Measurements from ENCODE around the gene KIRREL1.

KIRREL1 gene

DNA sequence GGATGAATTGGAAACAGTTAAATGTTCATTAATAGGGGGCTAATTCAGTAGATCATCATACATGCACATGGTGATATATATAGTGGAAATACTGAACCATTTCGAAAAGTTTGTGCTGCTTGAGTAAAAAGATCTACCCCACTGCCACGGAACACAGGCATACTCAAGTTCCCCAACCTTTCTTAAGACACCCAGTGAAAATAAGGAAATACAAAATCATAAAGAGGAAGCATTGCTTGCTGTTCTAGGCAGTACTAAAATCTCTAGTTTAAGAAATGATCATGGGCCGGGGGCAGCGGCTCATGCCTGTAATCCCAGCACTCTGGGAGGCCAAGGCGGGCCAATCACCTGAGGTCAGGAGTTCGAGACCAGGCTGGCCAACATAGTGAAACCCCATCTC lies 37.6 kb upstream of the KIRREL1 start:
- Histone ChIP-seq H3K9ac (ENCODE audit: low read depth, low read length) (no peak overlapping the region), H3K4me2 (ENCODE audit: insufficient read depth, low read length) (no peak overlapping the region), H2AFZ (ENCODE audit: low read depth, low read length) (no peak overlapping the region), H3K4me3 (ENCODE audit: low read depth in 1 of 2, low read length in 2 of 2) (no peak overlapping the region), H3K27me3 (ENCODE audit: insufficient read depth, low read length, poor library complexity) (peaks cover 45% of the 10 kb centered on the region), H3K4me1 (ENCODE audit: insufficient read depth, low read length) (no peaks in the 10 kb centered on the region), H4K20me1 (ENCODE audit: insufficient read depth, low read length) (no peaks in the 10 kb centered on the region), H3K79me2 (ENCODE audit: insufficient read depth, low read length) (no peaks in the 10 kb centered on the region), H3K36me3 (ENCODE audit: insufficient read depth, low read length) (no peaks in the 10 kb centered on the region), H3K27ac (ENCODE audit: low read length) (no peak overlapping the region), H3K9me3 (ENCODE audit: insufficient read depth, low read length, severe bottlenecking) (no peaks in the 10 kb centered on the region)
- ATAC-seq (ENCODE audit: insufficient read depth, low read depth): no peak
- DNase-seq: no peak
- TF ChIP-seq, protein P1, sequence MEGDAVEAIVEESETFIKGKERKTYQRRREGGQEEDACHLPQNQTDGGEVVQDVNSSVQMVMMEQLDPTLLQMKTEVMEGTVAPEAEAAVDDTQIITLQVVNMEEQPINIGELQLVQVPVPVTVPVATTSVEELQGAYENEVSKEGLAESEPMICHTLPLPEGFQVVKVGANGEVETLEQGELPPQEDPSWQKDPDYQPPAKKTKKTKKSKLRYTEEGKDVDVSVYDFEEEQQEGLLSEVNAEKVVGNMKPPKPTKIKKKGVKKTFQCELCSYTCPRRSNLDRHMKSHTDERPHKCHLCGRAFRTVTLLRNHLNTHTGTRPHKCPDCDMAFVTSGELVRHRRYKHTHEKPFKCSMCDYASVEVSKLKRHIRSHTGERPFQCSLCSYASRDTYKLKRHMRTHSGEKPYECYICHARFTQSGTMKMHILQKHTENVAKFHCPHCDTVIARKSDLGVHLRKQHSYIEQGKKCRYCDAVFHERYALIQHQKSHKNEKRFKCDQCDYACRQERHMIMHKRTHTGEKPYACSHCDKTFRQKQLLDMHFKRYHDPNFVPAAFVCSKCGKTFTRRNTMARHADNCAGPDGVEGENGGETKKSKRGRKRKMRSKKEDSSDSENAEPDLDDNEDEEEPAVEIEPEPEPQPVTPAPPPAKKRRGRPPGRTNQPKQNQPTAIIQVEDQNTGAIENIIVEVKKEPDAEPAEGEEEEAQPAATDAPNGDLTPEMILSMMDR (IDR thresholded peaks at IDR 0.05; ENCODE audit: borderline replicate concordance, extremely low read depth, low read length, poor library complexity, severe bottlenecking): no peak
- no peak for TF ChIP-seq EZH2 (IDR thresholded peaks at IDR 0.05; ENCODE audit: borderline replicate concordance, low read depth, low read length, severe bottlenecking)

- H3K79me2 ChIP-seq (ENCODE audit: insufficient read depth, low read length): no peaks in the 10 kb centered on the region
- H3K27ac ChIP-seq (ENCODE audit: low read length): no peak overlapping the region
- no peak overlapping the region for H3K4me3 ChIP-seq (ENCODE audit: low read depth in 1 of 2, low read length in 2 of 2)
- no peaks in the 10 kb centered on the region for H3K4me1 ChIP-seq (ENCODE audit: insufficient read depth, low read length)
- no peak overlapping the region for H2AFZ ChIP-seq (ENCODE audit: low read depth, low read length)
- ATAC-seq (ENCODE audit: insufficient read depth, low read depth) (no peak), DNase-seq (no peak)
- no peak overlapping the region for H3K9ac ChIP-seq (ENCODE audit: low read depth, low read length)
- H3K4me2 ChIP-seq (ENCODE audit: insufficient read depth, low read length): no peak overlapping the region
- TF ChIP-seq, protein P1 (IDR thresholded peaks at IDR 0.05; ENCODE audit: borderline replicate concordance, extremely low read depth, low read length, poor library complexity, severe bottlenecking): no peak
- no peaks in the 10 kb centered on the region for H4K20me1 ChIP-seq (ENCODE audit: insufficient read depth, low read length)
- peaks cover 43% of the 10 kb centered on the region for H3K27me3 ChIP-seq (ENCODE audit: insufficient read depth, low read length, poor library complexity)
- no peaks in the 10 kb centered on the region for H3K9me3 ChIP-seq (ENCODE audit: insufficient read depth, low read length, severe bottlenecking)
- no peaks in the 10 kb centered on the region for H3K36me3 ChIP-seq (ENCODE audit: insufficient read depth, low read length)
These were observed 36.7 kb upstream of the KIRREL1 start for GRCh38 chr1:157956732-157957131.

GRCh38 chr1:157958263-157958662 lies 35.2 kb upstream of the KIRREL1 start:
- no peak overlapping the region for H3K27ac ChIP-seq (ENCODE audit: low read length)
- no peaks in the 10 kb centered on the region for H3K9me3 ChIP-seq (ENCODE audit: insufficient read depth, low read length, severe bottlenecking)

More at GRCh38 chr1:157958263-157958662, 35.2 kb upstream of the KIRREL1 start:
- no peaks in the 10 kb centered on the region for H3K4me1 ChIP-seq (ENCODE audit: insufficient read depth, low read length)
- no peak overlapping the region for H3K9ac ChIP-seq (ENCODE audit: low read depth, low read length)
- no peak overlapping the region for H3K4me2 ChIP-seq (ENCODE audit: insufficient read depth, low read length)
- ATAC-seq (ENCODE audit: insufficient read depth, low read depth): no peak
- no peaks in the 10 kb centered on the region for H3K79me2 ChIP-seq (ENCODE audit: insufficient read depth, low read length)
- TF ChIP-seq, protein P1 (IDR thresholded peaks at IDR 0.05; ENCODE audit: borderline replicate concordance, extremely low read depth, low read length, poor library complexity, severe bottlenecking): no peak
- TF ChIP-seq EZH2 (IDR thresholded peaks at IDR 0.05; ENCODE audit: borderline replicate concordance, low read depth, low read length, severe bottlenecking): no peak
- no peaks in the 10 kb centered on the region for H3K36me3 ChIP-seq (ENCODE audit: insufficient read depth, low read length)
- peaks cover 45% of the 10 kb centered on the region for H3K27me3 ChIP-seq (ENCODE audit: insufficient read depth, low read length, poor library complexity)
- no peaks in the 10 kb centered on the region for H4K20me1 ChIP-seq (ENCODE audit: insufficient read depth, low read length)
- H2AFZ ChIP-seq (ENCODE audit: low read depth, low read length): no peak overlapping the region
- no peak overlapping the region for H3K4me3 ChIP-seq (ENCODE audit: low read depth in 1 of 2, low read length in 2 of 2)
- no peak for DNase-seq
